ENCODE data around the gene DHX29.

DHX29 gene

DNA sequence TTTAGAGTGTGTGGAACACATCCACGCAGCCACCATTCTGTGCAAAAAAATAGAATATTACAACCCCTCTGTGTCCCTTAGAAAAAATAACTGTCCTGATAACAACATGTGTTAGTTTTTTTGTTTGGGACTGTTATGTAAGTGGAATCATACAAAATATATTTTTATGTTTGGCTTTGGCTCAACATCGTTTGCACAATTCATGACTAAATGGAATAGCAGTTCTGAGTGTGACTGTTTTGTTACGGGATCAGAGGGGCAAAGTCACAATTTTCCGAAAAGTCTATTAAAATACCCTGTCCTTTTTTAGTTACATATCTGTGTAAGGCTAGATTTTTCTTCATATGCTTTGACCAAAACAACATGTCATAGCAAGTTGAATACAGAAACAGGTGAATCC, 13.1 kb upstream of the DHX29 start:
- TF ChIP-seq TAF1 (IDR thresholded peaks at IDR 0.05; ENCODE audit: low read depth) = no peak

DNA sequence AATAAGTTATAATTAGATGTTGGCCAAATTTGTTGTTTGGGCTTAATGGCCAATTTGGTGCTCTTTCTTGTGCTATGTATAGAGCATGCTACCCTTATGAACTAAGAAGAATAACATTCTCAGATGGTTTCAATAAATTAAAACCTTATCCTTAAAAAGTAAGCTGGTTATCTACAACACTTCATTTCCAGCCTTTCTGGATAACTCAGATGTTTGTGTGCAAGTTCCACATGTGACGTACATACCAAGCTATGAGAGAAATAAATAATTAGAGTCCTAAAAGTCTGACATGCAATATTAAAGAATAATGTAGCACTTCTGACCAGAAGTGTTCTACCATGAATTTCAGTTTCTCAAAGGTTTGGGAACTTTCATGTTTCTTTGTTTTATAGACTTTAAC, 12.0 kb upstream of the DHX29 start:
- TF ChIP-seq EGR1 (IDR thresholded peaks at IDR 0.05) (no peak), EP300 (IDR thresholded peaks at IDR 0.05; ENCODE audit: borderline replicate concordance) (no peak), CREB1 (IDR thresholded peaks at IDR 0.05; ENCODE audit: low read depth) (no peak), FOXM1 (IDR thresholded peaks at IDR 0.05; ENCODE audit: borderline replicate concordance, low read depth) (no peak), MAX (IDR thresholded peaks at IDR 0.05) (no peak), TEAD4 (IDR thresholded peaks at IDR 0.05) (no peak), NFIC (IDR thresholded peaks at IDR 0.05) (no peak), TAF1 (IDR thresholded peaks at IDR 0.05; ENCODE audit: low read depth) (no peak)
- TF ChIP-seq, protein P1, sequence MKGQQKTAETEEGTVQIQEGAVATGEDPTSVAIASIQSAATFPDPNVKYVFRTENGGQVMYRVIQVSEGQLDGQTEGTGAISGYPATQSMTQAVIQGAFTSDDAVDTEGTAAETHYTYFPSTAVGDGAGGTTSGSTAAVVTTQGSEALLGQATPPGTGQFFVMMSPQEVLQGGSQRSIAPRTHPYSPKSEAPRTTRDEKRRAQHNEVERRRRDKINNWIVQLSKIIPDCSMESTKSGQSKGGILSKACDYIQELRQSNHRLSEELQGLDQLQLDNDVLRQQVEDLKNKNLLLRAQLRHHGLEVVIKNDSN (IDR thresholded peaks at IDR 0.05) = no peak
- TF ChIP-seq, protein P2, sequence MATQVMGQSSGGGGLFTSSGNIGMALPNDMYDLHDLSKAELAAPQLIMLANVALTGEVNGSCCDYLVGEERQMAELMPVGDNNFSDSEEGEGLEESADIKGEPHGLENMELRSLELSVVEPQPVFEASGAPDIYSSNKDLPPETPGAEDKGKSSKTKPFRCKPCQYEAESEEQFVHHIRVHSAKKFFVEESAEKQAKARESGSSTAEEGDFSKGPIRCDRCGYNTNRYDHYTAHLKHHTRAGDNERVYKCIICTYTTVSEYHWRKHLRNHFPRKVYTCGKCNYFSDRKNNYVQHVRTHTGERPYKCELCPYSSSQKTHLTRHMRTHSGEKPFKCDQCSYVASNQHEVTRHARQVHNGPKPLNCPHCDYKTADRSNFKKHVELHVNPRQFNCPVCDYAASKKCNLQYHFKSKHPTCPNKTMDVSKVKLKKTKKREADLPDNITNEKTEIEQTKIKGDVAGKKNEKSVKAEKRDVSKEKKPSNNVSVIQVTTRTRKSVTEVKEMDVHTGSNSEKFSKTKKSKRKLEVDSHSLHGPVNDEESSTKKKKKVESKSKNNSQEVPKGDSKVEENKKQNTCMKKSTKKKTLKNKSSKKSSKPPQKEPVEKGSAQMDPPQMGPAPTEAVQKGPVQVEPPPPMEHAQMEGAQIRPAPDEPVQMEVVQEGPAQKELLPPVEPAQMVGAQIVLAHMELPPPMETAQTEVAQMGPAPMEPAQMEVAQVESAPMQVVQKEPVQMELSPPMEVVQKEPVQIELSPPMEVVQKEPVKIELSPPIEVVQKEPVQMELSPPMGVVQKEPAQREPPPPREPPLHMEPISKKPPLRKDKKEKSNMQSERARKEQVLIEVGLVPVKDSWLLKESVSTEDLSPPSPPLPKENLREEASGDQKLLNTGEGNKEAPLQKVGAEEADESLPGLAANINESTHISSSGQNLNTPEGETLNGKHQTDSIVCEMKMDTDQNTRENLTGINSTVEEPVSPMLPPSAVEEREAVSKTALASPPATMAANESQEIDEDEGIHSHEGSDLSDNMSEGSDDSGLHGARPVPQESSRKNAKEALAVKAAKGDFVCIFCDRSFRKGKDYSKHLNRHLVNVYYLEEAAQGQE (IDR thresholded peaks at IDR 0.05; ENCODE audit: low read depth) = no peak

DNA sequence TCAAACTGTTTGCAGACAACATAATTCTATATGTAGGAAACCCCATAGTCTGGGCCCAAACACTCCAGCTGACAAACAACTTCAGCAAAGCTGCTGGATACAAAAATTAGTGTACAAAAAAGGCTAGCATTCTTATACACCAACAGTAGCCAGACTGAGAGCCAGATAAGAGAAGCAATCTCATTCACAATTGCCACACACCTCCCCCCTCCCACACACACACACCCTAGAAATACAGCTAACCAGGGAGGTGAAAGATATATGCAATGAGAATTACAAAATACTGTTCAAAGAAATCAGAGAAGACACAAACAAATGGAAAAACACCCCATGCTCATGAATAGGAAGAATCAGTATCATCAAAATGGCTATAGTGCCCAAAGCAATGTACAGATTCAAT, 9.3 kb upstream of the DHX29 start:
- TF ChIP-seq, protein P1 (IDR thresholded peaks at IDR 0.05) = no peak
- TF ChIP-seq YY1 (IDR thresholded peaks at IDR 0.05; ENCODE audit: low read depth) = no peak
- TF ChIP-seq NFIC (IDR thresholded peaks at IDR 0.05) = no peak
- TF ChIP-seq FOXM1 (IDR thresholded peaks at IDR 0.05; ENCODE audit: borderline replicate concordance, low read depth) = no peak
- no peak for TF ChIP-seq TCF12 (IDR thresholded peaks at IDR 0.05; ENCODE audit: low read depth)
- TF ChIP-seq, protein P2 (IDR thresholded peaks at IDR 0.05; ENCODE audit: low read depth) = no peak
- TF ChIP-seq MAX (IDR thresholded peaks at IDR 0.05) = no peak
- no peak for TF ChIP-seq TEAD4 (IDR thresholded peaks at IDR 0.05)
- no peak for TF ChIP-seq TAF1 (IDR thresholded peaks at IDR 0.05; ENCODE audit: low read depth)
- TF ChIP-seq CEBPB (IDR thresholded peaks at IDR 0.05) = no peak
- TF ChIP-seq ZBTB7A (IDR thresholded peaks at IDR 0.05; ENCODE audit: low read depth) = no peak
- TF ChIP-seq EP300 (IDR thresholded peaks at IDR 0.05; ENCODE audit: borderline replicate concordance) = no peak
- TF ChIP-seq CREB1 (IDR thresholded peaks at IDR 0.05; ENCODE audit: low read depth) = no peak
- no peak for TF ChIP-seq RAD21 (IDR thresholded peaks at IDR 0.05; ENCODE audit: low read depth)
- no peak for TF ChIP-seq EGR1 (IDR thresholded peaks at IDR 0.05)

GRCh38 chr5:55316289-55316688, 8.8 kb upstream of the DHX29 start:
- TF ChIP-seq TEAD4 (IDR thresholded peaks at IDR 0.05) (no peak), EP300 (IDR thresholded peaks at IDR 0.05; ENCODE audit: borderline replicate concordance) (no peak), EGR1 (IDR thresholded peaks at IDR 0.05) (no peak), CEBPB (IDR thresholded peaks at IDR 0.05) (no peak), FOXM1 (IDR thresholded peaks at IDR 0.05; ENCODE audit: borderline replicate concordance, low read depth) (no peak), TAF1 (IDR thresholded peaks at IDR 0.05; ENCODE audit: low read depth) (no peak), TCF12 (IDR thresholded peaks at IDR 0.05; ENCODE audit: low read depth) (no peak)
- TF ChIP-seq, protein P1 (IDR thresholded peaks at IDR 0.05) = no peak

DNA sequence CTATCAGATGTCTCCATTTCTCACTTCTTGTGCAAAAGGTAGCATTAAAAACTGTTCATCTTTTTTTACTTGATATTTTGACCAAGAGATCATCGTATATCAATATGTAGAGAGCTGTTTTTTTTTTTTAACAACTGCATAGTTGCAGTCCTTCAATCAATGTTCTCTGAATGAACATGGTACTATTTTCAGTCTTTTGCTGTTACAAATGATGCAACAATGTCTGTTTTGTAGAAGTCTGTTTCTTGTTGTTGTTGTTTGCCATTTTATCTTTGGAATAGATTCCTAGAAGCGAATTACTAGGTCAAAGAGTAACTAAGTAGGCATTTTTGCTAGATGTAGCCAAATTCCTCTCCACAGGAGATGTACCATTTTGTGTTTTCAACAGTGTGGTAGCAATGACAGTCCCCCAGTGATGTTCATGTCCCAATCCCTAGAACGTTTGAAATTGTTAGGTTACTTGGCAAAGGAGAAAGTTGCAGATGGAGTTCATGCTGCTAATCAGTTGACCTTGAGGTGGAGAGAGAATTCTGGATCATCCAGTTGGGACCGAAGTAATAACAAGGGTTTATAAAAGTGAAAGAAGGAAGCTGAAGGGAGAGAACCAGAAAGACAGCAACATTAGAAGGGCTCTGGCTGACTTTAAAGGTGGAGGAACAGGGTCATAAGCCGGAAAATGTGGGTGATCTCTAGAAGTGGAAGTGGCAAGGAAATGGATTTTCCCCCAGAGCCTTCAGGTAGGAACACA, 6.5 kb upstream of the DHX29 start:
- no peak for TF ChIP-seq NFIC (IDR thresholded peaks at IDR 0.05)
- no peak for TF ChIP-seq MAX (IDR thresholded peaks at IDR 0.05)
- TF ChIP-seq RAD21 (IDR thresholded peaks at IDR 0.05; ENCODE audit: low read depth) = no peak
- TF ChIP-seq EGR1 (IDR thresholded peaks at IDR 0.05) = no peak
- TF ChIP-seq, protein P1 (IDR thresholded peaks at IDR 0.05) = no peak
- no peak for TF ChIP-seq CEBPB (IDR thresholded peaks at IDR 0.05)
- TF ChIP-seq, protein P2 (IDR thresholded peaks at IDR 0.05; ENCODE audit: low read depth) = no peak
- TF ChIP-seq TEAD4 (IDR thresholded peaks at IDR 0.05) = no peak
- TF ChIP-seq FOXM1 (IDR thresholded peaks at IDR 0.05; ENCODE audit: borderline replicate concordance, low read depth) = no peak
- no peak for TF ChIP-seq ZBTB7A (IDR thresholded peaks at IDR 0.05; ENCODE audit: low read depth)
- no peak for TF ChIP-seq TAF1 (IDR thresholded peaks at IDR 0.05; ENCODE audit: low read depth)
- no peak for TF ChIP-seq TCF12 (IDR thresholded peaks at IDR 0.05; ENCODE audit: low read depth)
- TF ChIP-seq CREB1 (IDR thresholded peaks at IDR 0.05; ENCODE audit: low read depth) = no peak
- no peak for TF ChIP-seq YY1 (IDR thresholded peaks at IDR 0.05; ENCODE audit: low read depth)

All from Ishikawa (cell line).